Measurements from ENCODE around the gene RPL32.
"Not testable (repeated sequence)": the region's sequence is repeated elsewhere in the genome, so short reads cannot be mapped to it uniquely, and the experiment has no call there.

The RPL32 gene

GRCh38 chr3:12808587-12808986 lies 32.8 kb downstream of the RPL32 start:
- no peak for DNase-seq (ENCODE audit: low spot score)

- DNase-seq (ENCODE audit: low spot score): no peak
Measured at GRCh38 chr3:12807601-12808359, 33.6 kb downstream of the RPL32 start.

- DNase-seq (ENCODE audit: low spot score): no peak
Measured at GRCh38 chr3:12807066-12807465, 34.3 kb downstream of the RPL32 start.

DNA sequence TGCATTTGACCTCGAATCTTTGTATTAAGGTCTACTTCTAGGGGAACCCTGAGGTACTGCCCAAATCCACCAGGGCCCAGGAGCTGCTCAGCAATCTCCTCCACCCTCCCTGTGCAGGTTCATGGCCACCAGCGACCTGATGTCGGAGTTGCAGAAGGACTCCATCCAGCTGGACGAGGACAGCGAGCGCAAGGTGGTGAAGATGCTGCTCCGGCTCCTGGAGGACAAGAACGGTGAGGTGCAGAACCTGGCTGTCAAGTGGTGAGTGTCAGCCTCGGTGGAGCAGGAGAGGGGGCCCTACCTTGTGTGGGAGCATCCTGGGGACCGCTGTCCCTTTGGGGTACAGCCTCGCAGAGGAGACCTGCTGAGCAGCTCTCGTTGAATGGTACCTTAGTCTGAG lies 38.0 kb downstream of the RPL32 start:
- DNase-seq (ENCODE audit: low spot score): no peak

DNA sequence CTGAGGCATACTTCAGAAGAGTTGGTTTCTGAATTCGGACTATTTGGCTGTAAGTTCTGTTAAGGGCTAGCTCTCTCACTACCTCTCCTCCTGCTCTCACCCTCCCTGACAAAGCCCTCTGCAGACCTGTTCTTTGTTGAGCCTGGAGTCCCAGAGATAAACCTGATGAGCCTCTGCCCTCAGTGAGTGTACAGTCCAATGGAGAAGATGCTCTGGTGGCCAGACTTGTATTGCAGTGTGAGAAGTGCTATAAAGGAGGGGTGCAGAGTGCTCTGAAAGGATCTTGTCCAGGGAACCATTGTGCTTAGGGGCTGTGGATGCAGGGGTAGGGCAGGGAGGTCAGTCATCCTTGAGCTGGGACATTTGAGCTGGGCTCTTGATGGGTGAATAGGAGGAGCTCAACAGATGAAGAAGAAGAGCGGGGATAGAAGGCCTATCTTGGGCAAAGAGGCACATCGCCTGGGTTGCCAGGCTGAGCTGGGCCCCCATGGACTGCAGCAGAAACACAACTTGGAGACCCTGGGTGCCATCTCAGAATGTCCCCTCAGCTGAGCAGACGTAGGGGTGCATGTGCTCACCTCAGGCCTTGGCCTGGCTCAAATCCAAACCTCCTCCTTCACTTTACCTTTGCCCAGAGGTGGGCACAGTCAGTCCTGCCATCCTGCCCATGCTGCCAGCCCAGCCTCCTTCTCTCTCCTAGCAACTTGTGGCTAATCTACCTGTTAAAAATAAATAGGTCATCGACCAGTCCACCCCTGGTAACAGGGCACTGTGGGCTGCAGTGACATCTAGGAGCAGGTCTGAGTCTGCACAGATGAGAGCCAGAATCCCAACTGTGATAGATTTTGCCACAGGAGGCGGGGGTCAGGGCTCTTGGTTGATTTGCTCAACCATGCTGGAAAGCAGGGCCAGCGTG lies 41.6 kb downstream of the RPL32 start:
- DNase-seq (ENCODE audit: low spot score): no peak

DNA sequence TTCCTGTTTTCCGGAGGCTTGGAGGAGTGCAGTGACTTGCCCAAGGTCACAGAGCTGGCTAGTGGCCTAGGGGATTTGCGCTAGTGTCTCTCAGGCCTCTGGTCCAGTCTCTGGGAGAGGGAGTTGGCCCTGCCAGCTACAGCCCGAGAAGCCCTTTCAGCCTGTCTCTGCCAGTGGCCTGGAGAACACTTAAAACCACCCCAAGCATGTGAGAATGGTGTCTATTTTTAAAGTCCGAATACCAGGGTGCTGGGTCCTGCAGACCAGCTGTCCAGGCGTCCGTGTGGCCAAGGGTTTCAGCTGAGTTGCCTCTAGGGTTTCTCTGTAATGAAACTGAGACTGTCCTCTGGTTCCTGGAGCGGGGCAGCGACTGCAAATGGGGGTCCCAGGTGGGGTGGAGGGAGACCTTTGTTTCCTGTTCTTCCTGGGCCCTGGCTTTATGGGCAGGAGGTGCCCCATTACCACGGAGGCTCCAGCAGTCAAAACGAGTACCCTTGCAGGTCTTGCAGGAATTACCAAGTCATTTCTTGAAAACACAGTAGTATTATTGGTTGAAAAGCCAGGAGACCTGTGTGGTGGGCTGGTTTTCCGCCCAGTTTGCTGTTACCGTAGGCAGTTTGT lies 42.7 kb downstream of the RPL32 start:
- DNase-seq (ENCODE audit: low spot score): no peak

- no peak for DNase-seq (ENCODE audit: low spot score)
Measured at GRCh38 chr3:12797892-12798558, 43.3 kb downstream of the RPL32 start.

DNA sequence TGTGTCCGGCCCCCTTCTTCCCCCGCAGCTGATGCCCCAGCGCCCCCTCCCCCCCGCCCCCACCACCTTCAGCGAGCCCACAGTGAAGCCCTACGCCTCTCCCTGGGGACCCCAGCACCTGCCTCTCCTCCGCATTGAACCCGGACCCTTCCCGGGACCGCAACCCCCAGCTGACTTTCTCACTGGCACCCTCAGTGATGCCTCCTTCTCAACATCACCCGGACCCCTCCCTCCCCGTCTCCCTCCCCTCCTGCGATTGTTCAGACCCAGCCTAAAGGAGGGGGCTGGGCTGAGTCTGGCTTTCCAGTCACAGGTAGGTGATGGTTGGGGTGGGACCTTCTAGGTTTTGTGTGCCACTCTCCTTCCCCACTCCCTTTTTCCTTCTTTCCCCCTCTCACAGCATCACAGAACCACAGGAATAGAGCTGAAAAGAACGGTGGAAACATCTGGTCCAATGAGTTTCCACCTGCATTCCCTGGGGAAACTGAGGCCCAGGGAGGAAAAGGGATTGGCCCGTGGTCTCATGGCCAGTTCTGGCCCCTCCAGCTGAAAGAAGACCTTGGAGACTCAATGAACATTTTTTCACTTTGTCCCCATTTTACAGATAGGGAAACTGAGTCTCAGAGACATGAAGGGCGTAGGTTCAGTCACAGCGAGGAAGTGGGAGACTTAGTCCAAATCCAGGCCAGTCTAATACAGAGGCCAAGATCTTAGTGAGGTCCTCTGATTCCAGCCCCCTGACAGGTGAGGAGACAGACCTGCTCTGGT lies 44.1 kb downstream of the RPL32 start:
- DNase-seq (ENCODE audit: low spot score): no peak

DNA sequence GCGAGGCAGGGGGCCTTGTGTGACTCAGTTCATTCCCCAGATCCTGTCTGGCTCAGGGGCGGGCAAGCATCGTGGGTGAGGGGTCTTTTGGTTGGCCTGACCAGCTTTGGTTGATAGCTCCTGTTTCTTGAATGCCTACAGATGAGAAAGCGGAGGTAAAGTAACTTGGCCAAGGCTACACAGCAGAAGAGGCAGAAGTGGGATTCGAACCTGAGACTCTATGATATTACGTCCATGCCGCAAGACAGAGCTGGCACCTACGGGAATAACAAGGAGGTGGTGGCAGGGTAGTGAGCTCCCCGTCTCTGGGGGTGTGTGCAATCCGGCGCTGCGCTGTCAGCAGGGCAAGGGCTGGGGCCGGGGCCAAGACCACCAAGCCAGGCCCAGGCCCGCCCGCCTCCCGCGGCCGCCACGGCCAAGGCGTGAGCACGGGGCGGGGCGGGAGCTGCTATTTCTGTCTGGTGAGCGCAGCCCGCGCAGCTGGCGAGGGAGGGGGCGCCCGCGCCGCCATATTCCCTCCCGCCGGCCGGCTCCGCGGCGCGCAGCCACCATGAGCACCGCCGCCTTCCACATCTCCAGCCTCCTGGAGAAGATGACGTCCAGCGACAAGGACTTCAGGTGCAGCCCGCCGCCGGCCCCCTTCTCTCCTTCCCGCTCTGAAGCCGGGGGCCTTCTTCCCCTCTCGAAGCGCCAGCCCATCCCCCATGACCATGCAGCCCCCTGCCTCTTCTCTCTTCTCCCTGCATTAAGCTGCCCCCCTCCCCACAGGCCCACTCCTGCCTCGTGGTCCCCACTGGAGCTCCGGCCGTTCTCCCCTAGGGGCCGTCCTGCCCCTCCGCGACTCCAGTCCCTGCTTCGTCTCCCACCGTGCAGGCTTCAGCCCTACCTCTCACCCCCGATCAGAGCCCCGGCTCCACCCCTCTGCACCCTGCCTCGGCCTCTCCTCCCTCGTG lies 44.9 kb downstream of the RPL32 start, which contains the start of gene CAND2:
Gene CAND2 (plus strand): TSS at position 510 of the 953 bp plus-strand sequence. CDS start 41 bp downstream, at position 551.
- peak; percentile 84 for DNase-seq (ENCODE audit: low spot score)

GRCh38 chr3:12793701-12794100 lies 47.7 kb downstream of the RPL32 start:
- DNase-seq (ENCODE audit: low spot score): no peak

- no peak for DNase-seq (ENCODE audit: low spot score)
Measured at GRCh38 chr3:12791430-12791829, 49.9 kb downstream of the RPL32 start.

- DNase-seq (ENCODE audit: low spot score): not testable (repeated sequence)
Measured at GRCh38 chr3:12787967-12788690, 53.2 kb downstream of the RPL32 start.

- not testable (repeated sequence) for DNase-seq (ENCODE audit: low spot score)
Measured at GRCh38 chr3:12787346-12787745, 54.0 kb downstream of the RPL32 start.

DNA sequence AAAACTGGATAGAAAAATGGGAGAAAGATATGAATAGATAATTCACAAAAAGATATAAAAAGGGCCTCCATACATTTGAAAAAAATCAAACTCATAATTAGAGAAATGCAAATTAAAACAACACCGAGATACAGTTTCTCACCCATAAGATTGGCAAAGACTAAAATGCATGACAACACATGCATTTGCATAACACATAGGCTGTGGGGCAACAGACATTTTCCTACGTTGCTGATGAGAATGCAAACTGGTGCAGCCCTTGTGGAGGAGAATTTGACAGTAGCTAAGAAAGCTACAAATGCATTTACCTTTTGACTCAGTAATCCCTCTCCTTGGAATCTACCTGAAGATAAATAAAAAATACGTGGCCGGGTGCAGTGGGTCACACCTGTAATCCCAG lies 56.3 kb downstream of the RPL32 start:
- no peak for DNase-seq (ENCODE audit: low spot score)

Data from left forelimb (tissue), 1 donor.